NCI-H1436 treated with DMSO at 0.1 percent for 48 hours (cell line): ENCODE results near the gene CHST3.

Experiments
- DNase-seq: peaks from one replicate; lab custom pipeline; 2025; lab: John Stamatoyannopoulos, UW

Gene CHST3

DNA sequence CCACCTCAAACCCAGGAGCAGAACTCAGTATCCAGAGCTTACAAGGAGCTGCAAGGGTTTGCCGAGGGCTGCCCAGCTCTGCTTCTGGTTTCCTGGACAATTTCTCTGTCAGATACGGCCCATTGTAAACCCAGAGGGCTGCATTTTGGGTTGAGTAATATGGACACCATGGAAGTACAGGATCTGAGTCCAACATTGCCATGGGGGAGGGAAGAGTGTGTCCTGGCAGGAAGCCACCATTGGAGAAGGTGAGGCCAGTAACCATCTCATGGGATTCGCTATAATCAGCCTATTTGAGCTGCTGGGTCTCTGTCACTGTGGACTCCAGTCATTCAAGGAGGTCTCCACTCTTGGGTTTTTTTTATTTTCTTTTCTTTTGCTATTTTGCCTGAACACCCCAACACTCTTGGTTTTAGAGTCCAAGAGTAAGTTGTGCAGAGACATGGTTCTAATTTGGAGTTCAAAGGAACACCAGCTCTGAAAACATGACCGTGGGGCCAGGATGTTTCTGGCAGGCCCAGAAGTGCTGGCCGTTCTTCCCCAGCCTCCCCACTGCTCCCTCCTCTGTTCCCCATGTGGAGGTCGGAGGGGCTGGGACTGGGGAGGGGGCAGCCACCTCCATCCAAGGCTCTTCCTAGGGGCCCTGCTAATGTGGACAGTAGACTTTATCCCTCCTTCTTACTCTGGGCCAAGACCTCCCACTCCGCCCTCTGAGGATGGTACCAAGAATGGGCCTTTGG is 46.2 kb downstream of the CHST3 start:
- no peak for DNase-seq

DNA sequence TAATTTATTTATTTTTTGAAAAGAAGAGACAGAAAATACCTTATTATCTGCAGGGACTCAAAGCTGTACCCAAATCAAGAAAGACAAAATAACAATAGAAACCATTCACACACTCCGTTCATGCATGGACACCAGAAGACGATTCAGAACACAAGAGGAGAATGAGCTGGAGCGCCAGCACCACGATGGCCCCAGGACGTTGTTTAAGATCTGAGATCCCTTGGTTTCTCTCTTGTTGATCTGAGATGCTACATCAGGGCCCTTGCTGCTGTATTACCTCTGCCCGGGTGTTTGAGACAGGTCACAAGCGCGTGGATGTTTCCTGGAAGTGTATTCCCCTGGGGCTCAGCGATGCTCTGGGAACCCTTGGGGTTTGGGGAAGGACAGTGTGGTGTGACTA is 46.8 kb downstream of the CHST3 start:
- DNase-seq, result no peak

DNA sequence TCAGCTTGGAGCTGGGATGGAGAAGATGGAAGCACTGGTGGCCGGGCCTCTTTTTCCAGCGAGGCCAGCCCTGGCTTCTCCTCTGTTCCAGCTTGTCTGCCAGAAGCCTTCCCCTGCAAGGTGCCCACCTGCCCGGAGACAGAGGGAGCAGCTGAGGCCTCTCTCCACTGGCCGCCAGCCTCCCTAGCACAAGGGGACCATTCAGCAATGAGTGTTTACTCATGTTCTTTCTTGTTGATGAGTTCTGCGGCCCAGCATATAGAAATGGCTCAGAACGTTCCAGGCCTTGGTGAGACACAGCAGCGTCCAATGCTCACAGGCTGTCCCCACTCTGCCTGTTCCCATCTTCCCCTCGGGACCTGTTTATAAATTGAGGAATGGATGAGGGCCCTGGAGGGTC is 47.3 kb downstream of the CHST3 start:
- no peak for DNase-seq

DNA sequence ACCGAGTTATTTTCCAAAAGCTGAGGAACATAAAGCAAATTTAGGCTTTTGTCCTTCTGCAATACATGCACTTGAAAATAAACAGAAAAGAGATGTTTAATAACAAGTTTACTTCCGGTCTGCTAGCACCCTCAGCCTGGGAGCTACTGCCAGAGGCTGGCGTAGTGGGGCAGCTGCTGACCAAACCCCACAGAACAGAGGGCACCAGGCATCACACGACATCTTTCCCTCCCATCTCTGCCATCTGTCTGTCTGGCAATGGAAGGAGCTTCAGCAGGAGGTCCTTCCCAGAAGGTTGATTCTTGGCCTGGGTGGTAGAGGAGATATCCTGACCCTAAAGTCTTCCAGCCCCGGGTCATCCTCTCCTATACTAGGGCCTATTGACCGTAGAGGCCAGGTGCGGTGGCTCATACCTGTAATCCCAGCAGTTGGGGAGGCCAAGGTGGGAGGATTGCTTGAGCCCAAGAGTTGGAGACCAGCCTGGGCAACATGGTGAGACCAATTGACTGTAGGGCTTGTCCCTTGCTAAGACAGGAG is 47.8 kb downstream of the CHST3 start:
- DNase-seq, result no peak

DNA sequence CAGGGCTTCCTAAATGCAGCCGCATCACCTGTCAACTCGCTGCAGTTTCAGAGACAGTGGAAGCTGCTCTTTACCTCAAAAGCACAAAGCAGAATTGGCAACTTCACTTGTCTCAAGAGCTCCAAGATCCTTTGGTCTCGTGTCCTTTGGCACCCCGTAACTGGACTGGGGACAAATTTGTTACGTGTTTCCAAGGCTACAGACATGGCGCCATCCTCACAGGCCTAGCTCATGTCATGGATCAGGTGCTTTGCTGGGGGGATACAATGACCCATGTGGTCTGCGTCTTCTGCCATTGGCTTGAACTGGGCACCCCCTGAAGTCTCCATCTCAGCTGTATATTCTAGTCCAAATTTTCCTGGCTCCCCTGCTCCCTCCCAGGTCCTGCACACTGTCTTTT is 48.6 kb downstream of the CHST3 start:
- no peak for DNase-seq

DNA sequence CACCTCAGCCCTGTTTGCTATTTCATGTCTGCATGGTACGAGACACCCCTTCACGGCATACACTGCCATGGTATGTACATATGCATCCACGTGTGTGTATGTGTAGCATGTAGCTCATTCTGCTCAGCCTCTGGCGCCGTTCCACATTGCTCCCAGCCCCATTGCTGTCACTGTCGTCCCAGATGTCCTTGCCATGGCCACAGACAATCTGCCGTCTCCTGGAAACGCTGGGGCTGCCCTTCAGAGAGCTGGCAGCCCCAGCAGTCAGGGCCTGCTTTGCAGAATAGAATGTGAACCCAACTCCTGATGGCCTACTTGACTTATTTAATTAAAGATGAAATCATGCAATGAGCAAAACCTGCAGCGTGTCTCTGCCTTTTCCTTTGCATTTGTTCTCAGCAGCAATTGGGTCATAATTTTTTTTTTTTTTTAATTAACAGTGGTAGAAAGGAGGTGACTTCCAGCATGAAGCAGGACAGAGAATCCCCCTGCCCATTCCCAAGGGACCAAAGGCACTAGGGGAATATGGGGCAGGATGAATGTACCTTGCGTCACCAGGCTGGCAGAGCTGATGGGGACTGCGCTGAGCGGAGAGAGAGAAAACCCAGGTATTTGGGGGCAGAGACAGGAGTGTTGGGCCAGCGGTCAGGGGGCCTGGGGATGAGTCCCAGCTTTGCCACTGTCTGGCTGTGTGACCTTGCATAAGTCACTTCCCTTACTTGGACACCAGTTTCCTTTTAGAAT is 49.2 kb downstream of the CHST3 start:
- no peak for DNase-seq

DNA sequence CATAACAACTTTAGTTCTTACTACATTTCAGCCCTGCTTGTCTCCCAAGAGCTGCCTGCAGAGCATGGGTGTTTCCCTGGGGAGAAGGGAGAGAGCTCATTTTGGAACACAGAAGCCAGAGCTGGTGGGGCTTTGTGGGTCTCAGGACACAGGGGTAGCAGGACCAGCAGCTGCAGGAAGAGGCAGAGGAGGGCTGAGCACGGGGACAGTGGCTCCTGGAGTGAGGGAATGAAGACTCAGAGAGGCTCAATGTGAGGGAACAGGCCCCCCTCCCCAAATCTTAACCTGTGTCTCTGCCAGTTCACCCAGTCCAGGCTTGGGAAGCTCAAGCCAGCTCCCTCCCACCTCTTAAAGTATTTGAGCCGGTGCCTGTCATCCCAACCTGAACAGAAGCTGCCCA is 50.0 kb downstream of the CHST3 start:
- DNase-seq, result no peak

DNA sequence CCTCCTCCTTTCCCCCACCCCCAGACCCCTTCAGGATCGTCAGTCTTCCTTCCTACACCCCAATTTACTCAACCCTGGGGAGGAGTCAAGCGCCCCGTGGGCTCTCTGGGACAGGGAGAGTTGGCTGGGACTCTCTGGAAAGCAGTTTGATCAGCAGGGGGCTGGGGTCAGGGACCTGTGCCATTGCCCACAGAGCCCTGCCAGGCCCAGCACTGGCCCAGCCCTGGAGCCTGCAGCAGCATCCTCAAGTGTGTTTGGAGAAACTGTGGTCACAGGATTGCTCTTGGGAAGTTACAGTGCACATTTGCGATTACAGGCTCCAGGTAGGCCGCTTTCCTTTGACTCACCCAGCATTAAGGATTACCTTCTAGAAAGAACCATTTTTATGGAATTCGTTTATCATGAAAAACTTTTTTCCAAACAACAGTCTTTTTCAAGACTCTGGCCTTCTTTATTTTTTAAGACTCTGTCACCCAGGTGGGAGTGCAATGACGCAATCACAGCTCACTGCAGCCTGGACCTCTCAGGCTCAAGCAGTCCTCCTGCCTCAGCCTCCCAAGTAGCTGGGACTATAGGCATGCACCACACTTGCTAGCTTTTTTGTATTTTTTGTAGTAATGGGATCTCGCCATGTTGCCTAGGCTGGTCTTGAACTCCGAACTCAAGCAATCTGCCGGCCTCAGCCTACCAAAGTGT is 50.7 kb downstream of the CHST3 start:
- DNase-seq, result no peak

DNA sequence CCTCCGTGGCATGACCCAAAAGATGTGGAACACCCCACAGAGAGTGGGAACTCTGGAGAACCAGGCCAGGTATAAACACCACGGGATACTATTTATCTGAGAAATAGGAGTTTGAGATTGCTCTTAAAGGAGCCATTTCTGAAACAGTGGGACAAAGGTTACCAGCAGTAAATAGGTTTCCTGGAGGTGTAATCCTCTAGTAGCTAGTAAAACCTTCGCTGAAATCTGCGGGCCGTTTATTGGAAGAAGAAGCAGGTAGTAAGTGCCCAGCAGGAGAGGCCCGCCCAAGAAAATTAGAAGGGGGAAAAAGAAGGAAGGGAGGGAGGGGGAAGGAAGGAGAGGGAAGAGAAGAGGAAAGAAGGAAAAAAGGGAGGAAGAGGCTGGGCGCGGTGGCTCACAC is 51.6 kb downstream of the CHST3 start:
- no peak for DNase-seq

DNA sequence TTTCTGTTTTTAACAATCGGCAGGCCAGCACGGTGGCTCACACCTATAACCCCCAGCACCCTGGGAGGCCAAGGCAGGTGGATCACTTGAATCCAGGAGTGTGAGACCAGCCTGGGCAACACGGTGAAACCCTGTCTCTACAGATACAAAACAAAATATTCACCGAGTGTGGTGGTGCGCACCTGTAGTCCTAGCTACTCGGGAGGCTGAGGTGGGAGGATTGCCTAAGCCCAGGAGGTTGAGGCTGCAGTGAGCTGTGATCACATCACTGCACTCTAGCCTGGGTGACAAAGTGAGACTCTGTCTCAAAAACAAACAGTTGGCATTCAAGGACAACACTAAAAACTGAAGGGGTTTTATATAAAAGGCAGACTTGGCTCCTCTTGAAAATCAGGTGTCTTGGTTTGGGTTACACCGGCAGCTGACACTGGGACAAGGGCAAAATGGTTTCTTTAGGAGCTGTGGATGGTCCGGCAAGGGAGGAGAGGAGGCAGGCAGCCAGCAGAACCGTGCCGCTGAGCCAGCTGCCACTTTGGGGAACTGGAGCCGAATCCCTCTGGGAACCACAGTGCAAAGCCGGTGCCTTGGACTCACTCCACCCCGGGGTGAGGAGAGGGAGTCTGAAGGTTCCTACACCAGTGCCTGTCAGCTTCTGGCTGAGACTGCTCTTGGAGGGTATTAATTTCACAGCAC is 52.6 kb downstream of the CHST3 start:
- no peak for DNase-seq

DNA sequence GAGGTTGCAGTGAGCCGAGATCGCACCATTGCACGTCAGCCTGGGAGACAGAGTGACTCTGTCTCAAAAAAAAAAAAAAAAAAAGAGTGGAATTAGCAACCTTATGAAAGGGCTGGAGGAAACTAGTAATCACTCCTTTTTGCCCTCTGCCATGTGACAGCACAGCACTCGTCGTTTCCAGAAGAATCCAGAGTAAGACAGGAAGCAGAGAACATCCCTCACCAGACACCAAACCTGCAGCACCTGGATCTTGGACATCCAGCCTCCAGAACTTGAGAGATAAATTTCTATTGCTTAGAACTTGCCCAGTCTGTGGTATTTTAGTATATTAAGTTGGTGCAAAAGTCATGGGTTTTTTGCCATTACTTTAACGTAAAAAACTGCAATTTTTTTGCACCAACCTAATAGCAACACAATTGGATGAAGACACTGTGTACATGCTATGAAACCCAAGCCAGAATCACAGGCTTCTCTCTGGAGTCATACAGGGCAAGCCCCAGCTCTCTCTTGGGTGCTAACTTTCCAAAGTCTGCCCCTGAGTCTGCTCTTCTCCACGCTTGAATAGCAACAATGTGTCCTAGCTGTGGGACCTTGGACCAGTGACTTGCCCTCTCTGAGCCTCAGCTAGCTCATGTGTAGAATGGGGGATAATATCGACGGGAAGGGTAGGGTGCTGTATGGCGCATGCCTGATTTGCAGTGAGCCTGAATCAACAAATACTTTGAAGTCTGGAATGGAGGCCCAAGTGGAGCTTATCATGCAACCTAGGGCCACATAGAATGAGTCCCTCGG is 55.1 kb downstream of the CHST3 start:
- no peak for DNase-seq

DNA sequence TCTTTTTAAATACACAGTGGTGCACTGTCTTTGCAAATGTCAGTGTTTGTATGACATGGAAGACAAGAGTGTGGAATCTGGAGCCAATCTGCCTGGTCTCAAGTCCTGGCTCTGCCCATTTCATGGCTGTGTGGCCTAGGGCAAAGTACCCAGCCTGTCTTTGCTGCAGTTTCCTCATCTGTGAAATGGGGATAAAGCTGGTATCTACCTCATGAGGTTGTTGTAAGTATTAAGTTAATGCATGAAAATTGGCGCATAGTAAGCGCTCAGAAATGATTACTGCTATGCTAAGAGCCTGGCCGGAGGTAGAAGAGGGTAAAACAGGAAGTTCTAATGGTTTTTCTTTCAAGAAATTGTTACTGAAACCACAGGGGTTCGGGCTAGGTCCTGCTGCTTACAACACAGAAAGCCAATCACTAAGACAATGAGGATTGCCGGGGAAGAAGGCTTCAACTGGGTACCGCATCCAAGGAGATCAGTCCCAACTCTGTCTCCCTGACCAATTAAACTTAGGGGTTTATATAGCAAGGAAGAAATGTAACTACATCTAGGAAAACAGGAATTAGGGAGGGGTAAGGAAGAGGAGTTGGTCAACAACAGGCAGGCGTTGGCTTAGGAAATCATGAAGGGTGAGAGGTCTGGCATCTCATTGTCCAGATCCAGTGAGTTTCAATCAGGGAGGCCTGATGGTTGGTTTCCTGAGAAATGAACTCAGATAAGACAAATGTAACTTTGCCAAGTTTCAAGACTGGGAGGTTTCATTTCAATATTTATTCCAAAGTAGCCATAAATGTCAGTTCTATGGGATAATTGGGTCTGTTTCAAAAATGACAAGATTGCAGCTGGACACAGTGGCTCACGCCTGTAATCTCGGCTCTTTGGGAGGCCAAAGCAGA is 57.0 kb downstream of the CHST3 start:
- no peak for DNase-seq

DNA sequence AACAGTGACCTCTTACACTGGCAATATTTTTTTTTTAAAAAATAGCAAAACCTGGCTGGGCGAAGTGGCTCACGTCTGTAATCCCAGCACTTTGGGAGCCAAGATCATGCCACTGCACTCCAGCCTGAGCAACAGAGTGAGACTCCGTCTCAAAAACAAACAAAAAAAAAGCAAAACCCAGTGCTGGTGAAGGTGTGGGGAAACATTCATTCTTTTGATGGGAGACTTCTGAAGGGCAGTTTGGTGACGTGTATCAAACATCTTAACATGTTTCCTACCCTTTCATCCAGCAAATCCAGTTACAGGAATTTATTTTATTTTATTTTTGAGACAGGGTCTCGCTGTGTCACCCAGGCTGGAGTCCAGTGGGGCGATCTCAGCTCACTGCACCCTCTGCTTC is 58.0 kb downstream of the CHST3 start:
- DNase-seq, result no peak

DNA sequence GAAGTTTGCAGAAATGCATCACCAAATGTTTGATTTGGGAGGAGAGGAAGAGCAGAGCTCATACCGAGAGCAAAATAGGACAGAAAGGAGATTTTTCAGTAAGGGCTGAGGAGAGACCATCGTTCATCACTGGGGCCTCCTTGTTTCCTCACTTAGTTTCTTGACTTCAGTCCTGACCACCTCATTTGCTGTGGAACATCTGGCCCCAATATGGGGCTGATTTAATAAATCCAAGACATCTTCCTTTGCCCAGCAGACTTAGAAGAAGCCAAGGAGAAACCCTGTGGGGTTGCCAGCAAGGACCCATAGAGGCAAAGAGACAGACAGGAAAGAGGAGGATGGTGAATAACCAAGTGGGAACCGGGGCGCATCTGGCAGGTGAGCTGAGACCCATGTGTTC is 60.4 kb downstream of the CHST3 start:
- DNase-seq, result no peak

DNA sequence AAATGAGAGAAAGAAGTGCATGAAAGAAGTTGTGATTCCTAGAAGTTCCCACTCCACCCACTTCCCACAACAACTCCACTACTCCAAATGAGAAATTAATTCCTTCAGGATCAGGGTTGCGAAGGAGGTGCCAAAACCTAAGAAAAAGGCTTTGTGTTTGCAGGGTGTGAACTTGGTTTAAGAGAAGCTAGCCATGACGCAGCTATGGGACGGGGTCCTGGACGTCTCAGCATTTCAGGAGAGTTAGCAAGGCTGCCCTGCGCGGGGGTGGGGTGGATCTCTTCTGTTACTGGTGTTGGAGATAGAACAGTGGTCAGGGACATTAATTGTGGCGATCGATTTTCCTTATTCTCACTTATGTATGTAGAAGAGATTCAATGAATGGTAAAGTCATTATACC is 61.2 kb downstream of the CHST3 start:
- DNase-seq, result no peak

DNA sequence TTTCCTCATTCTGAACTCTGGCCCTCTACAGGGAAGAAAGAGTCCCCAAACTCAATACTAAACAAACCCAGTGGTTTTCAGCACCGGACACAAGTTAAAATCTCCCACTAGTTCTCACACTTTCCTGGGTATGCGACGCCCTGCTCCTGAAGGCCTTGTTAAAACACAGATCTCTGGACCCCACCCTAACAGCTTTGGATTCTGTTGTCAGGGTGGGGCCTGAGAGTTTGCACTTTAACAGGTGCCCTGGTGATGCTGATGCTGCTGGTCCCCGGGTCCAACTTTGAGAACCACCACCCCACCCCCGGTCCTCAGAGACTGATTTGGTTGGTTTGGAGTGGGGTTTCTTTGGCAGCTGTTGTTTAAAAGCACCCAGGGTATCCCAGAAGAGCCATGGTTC is 61.6 kb downstream of the CHST3 start:
- DNase-seq, result no peak

DNA sequence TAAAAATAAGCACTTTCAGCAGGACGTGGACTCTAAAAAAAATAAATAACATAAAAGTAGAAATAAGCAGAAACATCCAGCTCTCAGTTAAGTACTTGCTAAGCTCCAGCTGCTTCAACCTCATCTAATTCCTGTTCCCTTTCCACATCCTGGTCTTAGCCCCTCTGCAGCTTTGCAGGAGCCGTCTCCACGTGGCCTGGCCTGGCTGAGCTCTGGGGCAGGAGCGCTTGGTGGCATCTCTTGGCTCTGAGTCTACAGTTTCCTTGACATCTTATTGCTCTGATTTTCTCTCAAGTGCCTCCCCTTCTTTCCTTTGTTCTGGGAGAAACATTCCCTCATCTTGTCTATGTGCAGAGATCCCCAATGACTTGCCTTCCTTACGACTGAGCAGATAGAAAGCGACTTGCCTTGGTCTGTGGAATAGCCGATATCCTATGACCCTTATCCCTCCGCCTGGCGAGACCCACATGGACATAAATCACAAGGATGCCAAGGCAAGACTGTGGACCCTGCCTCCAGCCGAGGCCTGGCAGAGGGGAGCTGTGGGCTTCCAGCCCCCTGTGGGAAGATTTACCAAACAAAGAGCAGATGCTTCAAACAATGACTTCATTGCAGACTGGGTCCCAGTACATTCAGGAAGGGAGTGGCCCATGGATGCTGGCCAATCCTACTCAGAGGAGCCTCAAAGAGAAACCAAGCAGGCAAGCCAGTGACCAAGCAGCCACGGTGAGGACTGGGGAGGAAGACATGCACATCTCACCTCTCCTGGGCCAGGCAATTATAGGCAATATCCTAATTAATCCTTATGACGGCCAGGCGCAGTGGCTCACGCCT is 62.3 kb downstream of the CHST3 start:
- DNase-seq, result no peak

DNA sequence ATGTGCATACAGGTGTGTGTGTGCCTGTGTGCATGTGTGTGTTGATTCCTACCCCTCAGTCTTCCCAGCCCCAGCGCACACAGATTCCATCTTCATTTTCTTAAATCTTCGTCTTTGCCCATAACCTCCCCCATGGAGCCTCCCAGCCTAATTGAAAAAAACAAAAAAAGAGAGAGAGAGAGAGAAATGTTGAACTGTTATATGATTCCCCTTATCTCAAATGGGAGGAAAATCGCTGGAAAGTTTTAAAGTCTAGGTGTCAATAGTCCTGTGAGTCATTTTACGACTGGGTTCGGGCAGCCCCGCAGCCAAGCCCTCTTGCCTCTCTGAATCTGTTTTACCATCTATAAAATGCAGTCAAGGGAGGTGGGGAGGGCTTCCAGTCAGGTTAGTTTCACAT is 63.3 kb downstream of the CHST3 start:
- no peak for DNase-seq

DNA sequence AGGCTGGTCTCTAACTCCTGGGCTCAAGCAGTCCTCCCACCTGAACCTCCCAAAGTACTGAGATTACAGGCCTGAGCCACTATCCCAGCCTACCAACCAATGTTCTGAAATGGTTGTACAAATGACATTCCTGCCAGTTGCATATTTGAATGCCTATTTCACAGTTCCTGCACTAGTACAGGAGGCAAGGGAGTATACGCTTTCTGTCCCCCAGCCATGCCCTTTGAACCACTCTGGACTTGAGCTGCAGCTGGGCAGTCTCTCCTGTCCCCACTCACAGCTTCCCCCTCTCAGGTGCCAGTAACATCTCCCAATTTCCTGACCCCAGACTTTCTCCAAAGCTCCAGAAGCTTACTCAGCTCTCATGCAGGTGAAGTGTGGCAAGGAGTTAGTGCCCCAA is 65.2 kb downstream of the CHST3 start:
- DNase-seq, result no peak
